Middle frontal gyrus (tissue), 1 donor: Measurements from ENCODE around the gene SAA1.

Experiments
- DNase-seq: peaks from one replicate; pipeline ENCODE4 v3.0.0-alpha.2; 2015; ENCODE audit warnings: low spot score; ENCODE audit errors: extremely low spot score

Gene SAA1

DNA sequence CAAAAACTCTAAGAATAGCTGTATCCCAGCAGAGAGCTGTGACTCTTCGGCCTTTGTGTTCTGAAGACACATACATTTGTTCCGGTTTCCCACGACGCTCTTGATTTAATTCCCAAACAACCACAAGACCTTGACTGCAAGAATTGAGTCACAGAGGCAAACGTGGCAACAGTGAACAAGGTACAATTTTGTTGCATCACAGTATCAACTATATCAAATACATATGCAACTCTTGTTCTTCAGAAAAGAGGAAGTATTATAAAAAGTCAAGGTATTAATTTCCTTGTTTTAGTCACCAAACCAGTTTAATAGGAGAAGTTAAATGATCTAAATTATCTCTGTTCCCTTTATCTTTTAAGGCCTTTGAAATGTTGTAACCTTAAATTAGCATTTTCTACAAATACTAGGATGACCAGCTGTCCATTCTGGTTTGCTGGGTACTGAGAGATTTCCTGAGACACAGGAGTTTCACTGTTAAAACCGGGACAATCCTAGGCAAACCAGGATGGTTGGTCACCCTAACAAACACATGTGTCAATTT, 44.8 kb downstream of the SAA1 start:
- DNase-seq, result no peak

DNA sequence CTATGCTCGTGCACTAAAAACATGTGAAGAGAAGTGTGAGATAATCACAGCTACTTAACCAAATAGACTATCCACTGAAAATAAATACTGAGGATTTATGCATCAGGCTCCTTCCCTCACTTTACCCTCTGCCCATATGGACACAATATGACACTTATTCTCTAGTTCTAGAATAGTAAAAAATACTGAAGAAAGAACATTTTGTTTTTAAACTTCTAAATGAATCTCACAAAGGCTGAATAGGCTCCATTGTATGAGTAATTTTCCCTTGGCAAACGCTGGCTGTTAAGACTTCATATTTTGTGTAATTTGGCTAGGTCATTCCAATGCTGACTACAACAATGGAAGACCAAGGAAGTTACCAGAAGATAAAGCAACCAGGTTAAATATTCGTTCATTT, 45.9 kb downstream of the SAA1 start:
- no peak for DNase-seq

- DNase-seq, result no peak
Observed at GRCh38 chr11:18312663-18313420, 46.8 kb downstream of the SAA1 start.

GRCh38 chr11:18313965-18314763, 48.1 kb downstream of the SAA1 start:
- DNase-seq, result no peak

DNA sequence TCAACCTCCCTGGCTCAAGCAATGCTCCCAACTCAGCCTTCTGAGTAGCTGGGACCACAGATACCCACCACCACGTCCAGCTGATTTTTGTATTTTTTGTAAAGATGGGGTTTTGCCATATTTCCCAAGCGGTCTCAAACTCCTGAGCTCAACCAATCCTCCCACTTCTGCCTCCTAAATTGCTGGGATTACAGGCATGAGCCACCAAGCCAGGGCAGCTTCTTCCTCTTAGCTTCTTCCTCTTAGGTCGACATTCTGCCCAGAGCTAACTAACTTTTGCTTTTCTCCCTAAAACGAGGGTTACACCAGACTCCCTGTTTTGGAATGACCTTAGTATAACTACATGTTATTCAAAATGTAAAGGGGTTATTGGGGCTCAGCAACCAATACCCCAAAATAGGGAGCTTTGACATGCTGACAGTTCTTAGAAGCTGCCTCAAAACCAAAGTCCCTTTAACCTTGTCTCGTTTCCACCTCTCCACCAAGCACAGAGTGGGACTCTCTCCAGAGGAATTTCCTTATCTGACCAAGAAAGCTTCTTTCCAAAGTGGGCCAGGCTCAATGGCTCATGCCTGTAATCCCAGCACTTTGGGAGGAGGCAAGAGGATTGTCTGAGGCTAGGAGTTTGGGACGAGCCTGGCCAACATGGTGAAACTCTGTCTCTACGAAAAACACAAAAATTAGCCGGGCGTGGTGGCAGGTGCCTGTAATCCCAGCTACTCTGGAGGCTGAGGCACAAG, 48.9 kb downstream of the SAA1 start:
- no peak for DNase-seq

DNA sequence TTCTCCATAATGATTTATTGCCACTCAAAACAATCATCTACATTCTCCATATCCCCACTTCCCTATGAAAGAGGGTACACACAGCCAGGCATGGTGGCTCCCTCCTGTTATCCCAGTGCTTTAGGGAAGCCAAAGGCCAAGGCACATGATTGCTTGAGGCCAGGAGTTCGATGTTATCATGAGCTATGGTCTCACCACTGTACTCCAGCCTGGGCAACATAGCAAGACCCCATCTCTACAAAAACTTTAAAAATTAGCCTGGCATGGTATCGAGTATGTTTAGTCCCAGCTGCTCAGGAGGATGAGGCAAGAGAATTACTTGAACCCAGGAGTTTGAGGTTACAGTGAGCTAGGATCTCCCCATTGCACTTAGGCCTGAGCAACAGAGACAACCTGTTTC, 49.8 kb downstream of the SAA1 start:
- no peak for DNase-seq

DNA sequence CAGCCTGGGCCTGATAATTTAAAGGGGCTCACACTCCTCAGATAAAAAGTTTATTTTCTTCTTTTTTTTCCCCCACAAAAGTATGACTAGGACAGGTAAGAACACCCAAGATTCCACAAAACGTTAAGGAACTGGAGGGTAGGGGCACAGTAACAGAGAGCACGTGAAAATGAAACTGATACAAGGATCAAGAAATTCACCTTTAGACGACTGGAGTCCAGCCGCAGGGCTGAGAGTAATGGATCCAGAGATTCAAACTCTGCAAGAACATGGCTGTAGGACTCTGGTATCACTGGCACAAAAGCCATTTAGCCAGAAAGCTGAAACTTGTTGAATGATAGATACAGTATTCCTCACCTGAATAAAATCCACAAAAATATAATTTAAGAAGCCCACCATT, 51.5 kb downstream of the SAA1 start:
- DNase-seq, result no peak
